ENCODE measurements around the gene GLCE.
"Not testable (repeated sequence)": the region's sequence is repeated elsewhere in the genome, so short reads cannot be mapped to it uniquely, and the experiment has no call there.

The GLCE gene

DNA sequence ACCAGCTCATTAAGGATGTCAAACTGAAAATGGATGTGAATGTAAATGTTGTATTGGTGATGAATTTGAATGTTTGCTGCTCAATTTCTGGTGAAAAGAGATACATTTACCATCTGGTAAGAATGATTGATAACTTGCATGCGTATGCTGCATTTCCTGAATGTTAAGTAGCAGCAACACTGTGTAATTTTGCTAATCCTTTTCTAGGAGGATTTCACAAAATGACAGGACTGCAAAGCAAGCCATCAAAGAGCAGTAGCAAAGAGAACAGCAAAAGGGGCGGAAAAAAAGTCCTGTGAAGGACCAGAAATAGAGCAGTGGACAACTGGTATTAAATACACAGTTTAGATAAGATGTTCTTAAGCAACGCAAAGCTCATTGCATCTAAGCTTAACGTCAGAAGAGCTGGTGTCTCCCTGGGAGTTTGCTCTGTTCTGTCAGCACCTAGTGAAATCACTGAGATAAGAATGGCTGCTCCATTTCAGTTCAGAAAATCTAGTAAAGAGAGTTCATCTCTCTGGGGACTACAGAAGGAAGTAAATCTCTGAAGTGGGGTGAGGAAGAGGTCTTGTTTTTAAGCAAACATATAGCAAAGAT is 114.7 kb downstream of the GLCE start:
- DNase-seq (ENCODE audit: low read depth), result no peak

DNA sequence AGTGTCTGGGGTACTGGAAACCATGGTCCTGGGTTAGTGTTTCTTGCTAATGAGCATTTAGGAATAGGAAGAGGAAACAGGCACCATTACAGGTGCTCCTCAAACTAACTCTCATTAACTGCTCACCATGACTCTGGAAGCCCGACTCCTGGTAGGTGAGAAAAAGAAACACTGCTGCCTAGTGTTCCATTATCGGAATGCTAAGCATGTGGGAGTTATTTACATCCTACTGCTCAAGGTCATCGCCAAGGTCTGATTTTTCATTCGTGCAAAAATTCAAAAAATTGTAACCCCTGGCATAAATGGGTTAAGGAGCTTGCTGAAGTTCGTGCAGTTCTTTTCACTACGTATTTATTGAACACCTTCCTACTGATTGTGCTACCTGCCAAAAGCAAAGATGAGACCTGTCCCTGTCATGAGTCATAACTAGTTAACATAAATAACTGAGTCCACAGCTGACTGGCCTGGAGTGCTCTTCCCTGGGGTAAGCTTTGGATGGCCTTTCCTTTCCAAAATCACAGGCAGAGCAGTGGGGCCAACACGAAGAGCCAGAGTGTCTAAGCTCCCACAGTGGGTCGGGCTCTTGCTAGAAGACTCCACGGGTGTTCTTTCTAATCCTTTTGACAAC is 115.6 kb downstream of the GLCE start:
- DNase-seq (ENCODE audit: low read depth), result no peak

- no peak for DNase-seq (ENCODE audit: low read depth)
These were observed 116.9 kb downstream of the GLCE start for GRCh38 chr15:69277316-69277715.

DNA sequence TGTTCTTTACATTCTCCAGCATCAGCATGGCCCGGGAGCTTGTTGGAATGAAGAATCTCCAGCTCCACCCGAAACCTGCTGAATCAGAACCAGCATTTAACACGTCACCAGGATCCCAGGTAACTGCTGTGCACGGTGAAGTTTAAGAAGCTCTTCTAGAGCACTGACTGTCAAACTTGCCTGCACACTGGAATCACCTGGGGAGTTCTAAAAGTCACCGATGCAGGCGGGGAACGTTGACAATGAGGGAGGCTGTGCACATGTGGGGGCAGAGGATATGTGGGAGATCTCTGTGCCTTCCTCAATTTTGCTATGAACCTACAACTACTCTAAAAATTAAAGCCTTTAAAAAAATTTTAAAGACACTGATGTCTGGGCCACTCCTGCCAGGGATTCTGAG is 119.2 kb downstream of the GLCE start:
- no peak for DNase-seq (ENCODE audit: low read depth)

DNA sequence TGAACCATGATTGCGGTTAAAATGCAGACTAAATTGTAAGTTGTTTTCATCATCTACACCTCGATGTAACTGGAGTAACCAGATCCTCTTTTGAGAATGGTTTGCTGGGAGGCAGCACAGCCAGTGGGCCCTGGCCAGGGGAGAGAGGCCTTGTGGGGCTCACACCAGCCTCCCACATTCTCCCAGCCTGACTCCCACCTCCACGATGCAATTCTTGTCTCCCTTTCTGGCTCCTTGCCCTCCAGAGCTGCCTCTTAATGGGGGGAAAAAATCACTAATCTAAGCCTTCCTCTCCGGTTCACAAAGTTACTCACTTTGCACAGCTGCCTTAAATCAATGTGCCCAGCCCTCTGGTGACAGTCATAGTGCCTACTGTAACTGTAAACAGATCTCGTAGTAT is 120.3 kb downstream of the GLCE start:
- no peak for DNase-seq (ENCODE audit: low read depth)

GRCh38 chr15:69282104-69282743 is 121.8 kb downstream of the GLCE start:
- DNase-seq (ENCODE audit: low read depth), result no peak

- DNase-seq (ENCODE audit: low read depth), result no peak
These were observed 125.4 kb downstream of the GLCE start for GRCh38 chr15:69285834-69286233.

- DNase-seq (ENCODE audit: low read depth), result no peak
These were observed 127.6 kb downstream of the GLCE start for GRCh38 chr15:69288011-69288410.

DNA sequence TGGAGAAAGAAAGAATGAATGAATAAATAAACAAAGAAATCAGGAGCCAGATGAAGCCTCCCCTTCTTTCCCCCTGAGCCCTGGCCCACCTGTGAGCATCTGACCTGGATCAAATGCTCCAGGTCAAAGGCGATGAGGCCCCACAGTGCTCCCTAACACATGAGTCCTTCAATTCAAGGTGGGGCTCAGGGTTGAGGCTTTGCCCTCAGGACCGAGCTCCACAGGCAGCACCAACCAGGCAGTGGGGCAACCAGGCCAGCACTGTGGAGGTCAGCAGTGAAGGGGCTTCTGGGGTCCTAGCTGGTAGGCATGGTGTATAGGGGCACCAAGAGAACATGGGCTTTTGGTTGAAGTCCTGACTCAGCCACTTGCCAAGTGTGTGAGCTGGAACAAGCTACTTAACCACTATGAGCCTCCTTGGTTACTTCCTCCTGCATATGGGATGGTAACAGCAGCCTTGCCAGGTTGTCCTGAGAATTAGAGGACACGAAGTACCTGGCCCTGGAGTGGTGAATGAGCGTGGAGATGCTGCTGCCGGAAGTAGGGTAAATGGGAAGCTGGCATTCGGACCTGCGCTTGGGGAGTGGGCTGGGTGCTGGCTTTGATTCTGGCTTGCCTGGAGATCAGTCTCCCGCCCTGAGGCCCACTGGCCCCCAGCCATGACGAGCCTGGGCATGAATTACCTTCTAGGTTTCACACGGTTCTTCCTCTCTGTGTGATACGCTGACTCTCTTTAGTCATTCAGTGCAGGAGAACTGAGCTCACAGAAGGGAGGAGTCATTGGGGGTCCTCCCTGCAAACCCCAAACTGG is 128.3 kb downstream of the GLCE start:
- no peak for DNase-seq (ENCODE audit: low read depth)

DNA sequence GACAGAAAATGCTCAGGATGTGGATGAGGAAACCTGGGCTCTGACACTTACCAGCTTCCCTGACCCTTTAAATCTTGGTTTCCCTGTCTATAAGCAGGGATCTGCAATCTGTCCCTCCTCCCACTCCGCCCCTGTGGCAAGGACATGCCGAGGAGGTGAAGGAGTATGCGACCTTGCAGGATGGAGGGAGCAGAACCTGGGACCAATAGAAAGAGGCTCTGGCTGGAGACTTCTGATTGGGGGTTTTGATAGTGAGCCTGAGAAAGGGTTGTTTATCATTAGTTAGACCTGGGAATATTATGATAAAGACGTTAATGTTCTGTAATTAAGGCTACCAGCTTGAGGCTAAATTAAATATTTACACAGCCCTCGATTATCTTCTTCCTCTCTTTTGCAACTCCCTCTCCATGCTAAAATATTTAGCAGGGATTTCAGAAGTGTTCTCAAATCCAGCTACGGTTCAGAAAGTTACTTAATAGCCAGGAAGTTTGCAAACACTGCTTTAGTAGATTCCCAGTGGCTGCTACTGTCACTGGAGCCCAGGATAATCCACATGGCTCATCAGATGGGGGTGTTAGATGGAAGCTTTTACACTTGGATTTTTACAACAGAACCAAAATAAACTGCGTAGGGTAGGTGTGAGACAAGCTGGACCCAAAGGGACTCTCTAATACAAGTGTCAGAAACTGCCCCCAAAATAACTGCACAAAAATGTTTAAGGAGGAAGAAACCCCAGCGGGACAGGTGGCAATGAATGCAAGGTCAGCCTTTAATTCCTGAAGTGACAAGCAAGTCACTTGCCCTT is 129.1 kb downstream of the GLCE start:
- no peak for DNase-seq (ENCODE audit: low read depth)

- no peak for DNase-seq (ENCODE audit: low read depth)
These were observed 130.1 kb downstream of the GLCE start for GRCh38 chr15:69290346-69291164.

GRCh38 chr15:69291651-69292050 is 131.2 kb downstream of the GLCE start:
- DNase-seq (ENCODE audit: low read depth), result not testable (repeated sequence)

DNA sequence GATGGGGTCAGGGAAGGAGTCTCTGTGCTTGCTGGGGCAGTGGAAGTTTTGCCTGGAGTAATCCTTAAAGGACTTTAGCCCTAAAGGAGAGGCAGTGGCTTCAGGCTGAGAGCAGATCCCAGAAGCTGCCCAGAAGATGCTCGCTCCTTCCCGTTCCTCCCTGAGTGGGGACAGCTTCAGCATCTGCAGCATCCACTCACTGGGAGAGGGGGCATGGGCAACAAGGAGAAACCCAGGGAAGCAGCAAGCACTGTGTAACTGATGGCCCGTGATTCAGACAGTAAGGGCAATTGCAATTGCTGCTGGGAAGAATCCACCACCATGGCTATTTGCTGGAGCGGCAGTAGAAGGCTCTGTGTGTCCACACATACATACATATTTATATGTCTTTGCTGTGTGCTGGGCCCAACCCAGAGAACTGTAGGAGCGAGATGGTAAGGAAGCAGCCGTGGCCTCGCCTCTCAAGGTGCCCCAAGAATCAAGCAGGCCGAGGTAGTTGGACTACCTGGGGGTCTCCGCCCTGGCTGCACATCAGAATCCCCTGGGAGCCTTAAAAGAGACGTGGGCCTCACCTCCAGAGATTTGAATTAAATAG is 132.5 kb downstream of the GLCE start:
- DNase-seq (ENCODE audit: low read depth), result no peak

- DNase-seq (ENCODE audit: low read depth), result no peak
These were observed 133.5 kb downstream of the GLCE start for GRCh38 chr15:69293741-69294615.

- no peak for DNase-seq (ENCODE audit: low read depth)
These were observed 136.2 kb downstream of the GLCE start for GRCh38 chr15:69296606-69297005.

- no peak for DNase-seq (ENCODE audit: low read depth)
These were observed 137.4 kb downstream of the GLCE start for GRCh38 chr15:69297642-69298353.

DNA sequence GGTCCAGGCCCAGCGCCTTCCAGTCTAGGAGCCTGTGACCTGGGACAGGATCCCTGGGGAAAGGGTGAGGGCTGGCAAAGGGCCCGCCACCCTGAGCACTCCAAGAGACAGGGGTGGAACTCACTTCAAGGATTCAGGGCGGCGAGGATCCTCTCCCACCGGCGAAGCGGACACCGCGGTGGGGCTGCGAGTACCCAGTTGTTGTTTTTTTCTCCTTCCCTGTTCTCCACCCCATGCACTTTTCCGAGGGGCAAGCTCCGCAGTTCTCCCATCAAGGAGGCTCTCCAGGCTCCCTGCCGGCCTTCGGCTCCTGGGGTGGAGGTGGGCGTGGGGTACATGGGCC is 137.9 kb downstream of the GLCE start:
- no peak for DNase-seq (ENCODE audit: low read depth)

DNA sequence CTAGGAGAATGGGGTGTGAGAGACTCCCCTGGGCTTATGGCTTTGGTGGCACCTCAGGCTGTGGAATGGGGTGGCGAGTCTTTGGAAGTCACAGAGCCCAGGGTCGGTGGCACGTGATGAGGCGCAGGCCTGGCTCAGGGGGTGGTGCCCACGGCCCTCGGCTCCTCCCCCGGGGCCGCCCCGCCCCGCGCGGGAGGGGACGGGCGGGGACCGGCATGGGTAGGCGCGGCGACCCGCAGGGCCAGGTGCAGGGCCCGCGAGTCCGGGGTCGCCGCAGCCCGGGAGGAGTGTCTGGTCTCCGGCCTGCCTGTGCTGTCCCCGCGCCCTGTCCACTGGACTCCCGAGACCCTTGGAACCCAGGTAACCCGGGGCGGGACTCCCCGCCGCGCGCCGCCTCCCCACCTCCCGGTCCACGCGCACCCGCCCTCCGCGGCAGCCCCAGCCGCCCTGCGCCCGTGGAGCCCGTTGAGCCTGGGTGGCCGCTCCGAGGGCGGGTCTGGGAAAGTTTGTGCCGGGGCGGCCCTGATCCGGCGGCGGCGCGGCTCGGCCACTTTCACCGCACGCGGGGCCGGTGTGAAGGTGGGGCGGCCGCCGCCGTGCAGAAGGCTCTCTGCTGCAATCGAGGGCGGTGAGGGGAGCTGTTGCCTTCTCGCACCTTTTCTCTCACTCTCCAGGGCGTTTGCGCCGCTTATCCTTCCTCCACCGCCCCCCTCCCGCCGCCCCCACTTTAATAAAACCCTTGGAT is 138.4 kb downstream of the GLCE start, which contains the start of gene PAQR5:
TSS of gene PAQR5 (plus strand) at position 216 of the 745 bp plus-strand sequence. CDS start 61,169 bp downstream, outside the sequence.
- no peak for DNase-seq (ENCODE audit: low read depth)

Data from T follicular helper cell (primary cell).